ENCODE measurements around the gene OCA2. TPM values are rescaled to one million over a fixed set of nuclear protein-coding genes. Genes with fewer than 3 reads are reported as not detected.

The OCA2 gene
- total RNA-seq, 1 experiment from 2014 or later, result 0.31 TPM

- H3K27me3 ChIP-seq (ENCODE audit: insufficient read depth, low read length), result no peaks in the 10 kb centered on the region
- no peak overlapping the region for H2AK5ac ChIP-seq (ENCODE audit: insufficient read length, low read length)
- H3K9me3 ChIP-seq (ENCODE audit: control insufficient read depth, low read depth, low read length), result no peaks in the 10 kb centered on the region
- no peak overlapping the region for H3K9ac ChIP-seq (ENCODE audit: extremely low read depth, insufficient read length, low read length)
- no peak overlapping the region for H3K18ac ChIP-seq (ENCODE audit: insufficient read length, low read depth, low read length)
- no peaks in the 10 kb centered on the region for H3K23me2 ChIP-seq (ENCODE audit: insufficient read length, low read depth, low read length, poor library complexity, severe bottlenecking)
- WGBS (ENCODE audit: extremely low coverage, insufficient read length, low lambda C conversion rate), result no CpG with 5 or more reads among the region's 13 CpGs
- H3K4me1 Mint-ChIP-seq, result peaks cover 14 to 32% of the 10 kb centered on the region in 2 experiments
- H2BK12ac ChIP-seq (ENCODE audit: insufficient read length, low read depth, low read length), result no peak overlapping the region
- TF ChIP-seq CTCF (conservative IDR thresholded peaks at IDR 0.05), result no peak
- H4K5ac ChIP-seq (ENCODE audit: insufficient read length, low read depth, low read length), result no peak overlapping the region
- no peaks in the 10 kb centered on the region for H3K4me1 ChIP-seq (ENCODE audit: insufficient read depth, low read length)
- no peaks in the 10 kb centered on the region for H3K9me3 Mint-ChIP-seq
- no peak overlapping the region for H4K8ac ChIP-seq (replicated peaks; ENCODE audit: insufficient read length, low read depth, low read length)
- H3K4ac ChIP-seq (ENCODE audit: low read depth, low read length), result no peak overlapping the region
- H2BK20ac ChIP-seq (ENCODE audit: low read depth, low read length, poor library complexity, severe bottlenecking), result no peak overlapping the region
- no peak overlapping the region for H3K56ac ChIP-seq (ENCODE audit: insufficient read length, low read depth, low read length)
- H3K4me3 Mint-ChIP-seq, result no peak overlapping the region
- no peak overlapping the region for H3K4me2 ChIP-seq (ENCODE audit: insufficient read depth, insufficient read length, low read length)
- no peak overlapping the region for H3K23ac ChIP-seq (ENCODE audit: insufficient read length, low read depth, low read length)
- H3K14ac ChIP-seq (ENCODE audit: insufficient read depth, low read length), result no peak overlapping the region
- H4K91ac ChIP-seq (ENCODE audit: insufficient read length, low read depth, low read length), result no peak overlapping the region
- H2BK120ac ChIP-seq (ENCODE audit: low read depth, low read length, poor library complexity, severe bottlenecking), result no peak overlapping the region
- H3K79me1 ChIP-seq (ENCODE audit: insufficient read depth, low read depth, low read length, poor library complexity, severe bottlenecking), result no peaks in the 10 kb centered on the region
- H3T11ph ChIP-seq (ENCODE audit: low read length), result no peak overlapping the region
- H2AFZ ChIP-seq (ENCODE audit: low read length), result no peak overlapping the region
- H3K79me2 ChIP-seq (ENCODE audit: insufficient read depth, low read length), result no peaks in the 10 kb centered on the region
- H4K20me1 ChIP-seq (ENCODE audit: control insufficient read depth, insufficient read depth, insufficient read length), result no peaks in the 10 kb centered on the region
- DNase-seq, result no peak
- no peak overlapping the region for H3K27ac ChIP-seq (ENCODE audit: insufficient read length, low read depth, low read length)
- no peak overlapping the region for H2BK5ac ChIP-seq (ENCODE audit: insufficient read length, low read length)
- no peak overlapping the region for H2BK15ac ChIP-seq (ENCODE audit: low read depth, low read length)
- H3K27me3 Mint-ChIP-seq (ENCODE audit: low read depth), result peaks cover 3% of the 10 kb centered on the region
- H3K27ac Mint-ChIP-seq, result peak overlapping the region in 1 of 3 experiments; percentile 22; a peak in 1 of 7 replicates
- H3K36me3 Mint-ChIP-seq (ENCODE audit: insufficient read depth in 1 of 3, low read depth in 3 of 3), result no peaks in the 10 kb centered on the region
Measured at GRCh38 chr15:28022181-28022580, 76.9 kb downstream of the OCA2 start.

Data from H9 (cell line).